GM12892 (cell line): ENCODE data around the gene CLK4.

Experiments
- POLR2A ChIP-seq: IDR thresholded peaks from 2 replicates; pipeline ENCODE4 v1.6.1; 2011; ENCODE audit warnings: low read depth, low read length, control low read depth
- POLR2AphosphoS5 ChIP-seq: IDR thresholded peaks from 2 replicates; pipeline ENCODE4 v1.6.1; 2011; ENCODE audit warnings: low read depth, low read length, control low read depth
- TAF1 ChIP-seq: IDR thresholded peaks from 2 replicates; pipeline ENCODE4 v1.6.1; 2011; ENCODE audit warnings: low read depth, mild to moderate bottlenecking, control low read depth, low read length, borderline replicate concordance

DNA sequence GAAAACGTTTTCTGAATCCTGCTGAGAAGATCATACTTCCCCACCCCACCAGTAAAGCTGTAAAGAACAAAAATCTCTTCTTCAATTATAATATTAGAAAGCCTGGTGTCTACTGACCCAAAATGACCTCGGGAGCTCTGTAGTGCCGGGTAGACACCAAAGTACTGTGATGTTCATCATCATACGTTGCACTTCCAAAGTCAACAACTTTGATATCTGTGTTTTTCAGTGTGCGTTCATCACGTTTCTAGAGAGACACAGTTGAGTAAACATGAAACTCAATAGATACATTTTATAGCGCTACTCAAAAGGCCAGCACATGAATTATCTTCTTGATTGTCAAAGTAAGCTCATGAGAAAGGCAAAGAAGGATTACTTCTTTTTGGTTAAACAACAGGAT, 14.6 kb downstream of the CLK4 start:
- TF ChIP-seq POLR2AphosphoS5, result no peak
- TF ChIP-seq POLR2A, result no peak
- no peak for TF ChIP-seq TAF1
